Cardiac septum (tissue), 1 donor: ENCODE measurements around the gene NFIB. TPM values are rescaled to one million over a fixed set of nuclear protein-coding genes. Genes with fewer than 3 reads are reported as not detected.

ENCODE experiments used
- DNase-seq: peaks from one replicate; pipeline ENCODE4 v3.0.0-alpha.2; 2020; ENCODE audit warnings: low spot score
- intact Hi-C: fragments of 100-400 bp; cut with DNase I; formaldehyde crosslinking; loops from one replicate; pipeline ENCODE4 v1.14.0; 2022
- total RNA-seq: library from RNA; stranded (reverse); fragmentation: NEBNext Ultra II Directional; extraction: Animal tissue kit (Norgen Biotek cat#: 25700); gene quantifications from one replicate; pipeline ENCODE4 v1.2.1, GENCODE V29; 2021
- donor health status: DM: no; HTN: no; CAD: no.

The NFIB gene
- total RNA-seq, 1 donor from 2014 or later, result 129 TPM

GRCh38 chr9:14346811-14347405 is 33.0 kb upstream of the NFIB start:
- intact Hi-C loops, result no loop called here
- peak; percentile 77 for DNase-seq

GRCh38 chr9:14346231-14346791 is 32.4 kb upstream of the NFIB start:
- DNase-seq, result no peak
- intact Hi-C loops, result no loop called here

GRCh38 chr9:14345354-14346230 is 31.7 kb upstream of the NFIB start:
- DNase-seq, result no peak
- intact Hi-C loops, result no loop called here

DNA sequence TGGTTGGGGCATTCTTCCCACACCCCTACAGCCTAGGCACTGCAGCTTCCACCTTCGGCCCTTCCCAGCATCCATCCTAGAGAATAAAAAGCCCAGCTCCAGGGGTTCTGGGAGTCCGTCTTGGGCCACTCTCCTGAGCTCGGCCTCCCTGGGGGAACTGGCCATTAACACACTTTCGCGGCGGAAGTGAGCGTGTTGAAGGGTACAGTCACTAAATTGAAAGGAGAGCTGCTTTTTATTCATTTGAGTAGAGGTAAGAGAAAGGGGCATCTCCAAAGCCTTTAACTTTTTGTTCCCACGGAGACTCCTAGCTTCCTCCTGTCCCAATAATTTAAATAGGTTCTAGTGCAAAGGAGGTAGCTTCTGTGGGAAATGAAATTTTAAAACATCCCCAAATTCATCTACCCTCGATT is 31.0 kb upstream of the NFIB start:
- intact Hi-C loops, result no loop called here
- DNase-seq, result no peak

DNA sequence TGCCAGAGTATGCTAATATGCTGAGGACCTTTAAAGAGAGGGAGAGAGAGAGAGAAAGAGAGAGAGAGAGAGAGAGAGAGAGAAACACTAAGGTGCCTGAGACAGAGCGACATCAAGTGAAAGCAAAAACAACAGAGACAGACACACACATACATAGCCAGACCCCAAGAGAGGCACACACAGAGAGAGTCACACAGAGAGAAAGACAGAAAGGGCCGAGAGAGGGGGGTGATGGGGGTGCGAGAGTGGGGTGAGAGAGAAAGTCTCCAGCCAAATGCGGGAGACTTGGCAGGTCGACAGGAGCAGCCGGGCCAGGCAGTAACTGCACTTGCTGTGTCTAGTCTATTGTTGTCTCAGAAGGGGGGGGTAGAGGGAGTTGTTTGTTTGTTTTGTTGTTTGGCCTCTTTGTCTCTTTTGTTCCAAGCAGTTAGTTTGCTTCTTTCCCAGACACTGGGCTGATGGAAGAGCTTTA is 30.1 kb upstream of the NFIB start:
- intact Hi-C loops, result no loop called here

GRCh38 chr9:14343261-14344031 is 29.5 kb upstream of the NFIB start:
- no peak for DNase-seq
- intact Hi-C loops, result no loop called here

More for the DNA sequence above, 30.1 kb upstream of the NFIB start:
- DNase-seq, result peak; percentile 81

DNA sequence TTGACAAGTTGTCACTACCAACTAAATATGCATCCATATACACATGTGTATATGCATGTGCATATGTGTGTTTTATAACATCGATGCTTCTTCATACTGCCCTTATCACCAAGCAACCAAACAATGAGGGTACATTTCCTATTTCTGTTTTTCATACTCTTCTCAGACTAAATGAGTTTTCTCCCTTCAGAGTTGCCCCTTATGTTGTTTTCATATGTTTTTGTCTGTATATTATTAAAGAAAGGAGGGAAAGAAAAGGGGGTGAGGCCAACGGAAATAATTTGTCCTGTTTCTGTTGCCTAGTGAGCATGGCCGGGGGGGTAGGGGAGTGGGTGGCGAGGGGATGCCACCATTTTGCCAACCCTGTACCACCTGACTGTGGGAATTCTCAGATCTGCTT is 28.8 kb upstream of the NFIB start:
- intact Hi-C loops, result no loop called here
- no peak for DNase-seq

- intact Hi-C loops, result no loop called here
- DNase-seq, result no peak
These were observed 27.6 kb upstream of the NFIB start for GRCh38 chr9:14341437-14342122.

- DNase-seq, result no peak
- intact Hi-C loops, result no loop called here
These were observed 27.1 kb upstream of the NFIB start for GRCh38 chr9:14340994-14341393.

DNA sequence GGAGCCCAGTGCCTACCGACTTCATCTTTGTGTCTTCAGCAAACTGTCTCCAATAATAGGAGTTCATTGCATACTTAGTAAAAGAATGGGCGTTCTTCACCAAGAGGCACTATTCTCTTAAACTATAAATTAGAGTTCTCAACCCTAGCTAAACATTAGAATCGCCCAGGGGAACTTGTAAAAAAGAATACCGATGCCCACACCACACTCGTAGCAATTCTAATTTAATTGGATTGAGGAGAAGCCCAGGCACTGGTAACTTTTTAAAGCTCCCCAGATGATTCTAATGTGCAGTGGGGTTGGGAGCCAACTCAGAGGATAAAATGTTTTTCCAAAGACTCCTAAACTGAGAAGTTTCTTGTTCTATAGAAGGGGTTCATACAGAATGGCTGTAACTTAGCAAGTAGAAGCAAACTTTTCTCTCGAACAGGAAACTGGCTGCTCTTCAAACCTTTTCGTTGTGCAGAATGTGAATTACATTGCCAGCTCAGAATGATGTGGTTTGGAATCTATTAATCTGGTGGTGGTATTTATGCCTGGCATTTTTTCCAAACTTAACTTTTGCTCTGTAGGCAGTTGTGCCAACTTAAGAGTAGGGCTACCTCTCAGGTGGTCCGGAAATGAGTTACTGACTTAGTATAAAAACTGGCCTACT is 26.4 kb upstream of the NFIB start:
- DNase-seq, result no peak
- intact Hi-C loops, result no loop called here

DNA sequence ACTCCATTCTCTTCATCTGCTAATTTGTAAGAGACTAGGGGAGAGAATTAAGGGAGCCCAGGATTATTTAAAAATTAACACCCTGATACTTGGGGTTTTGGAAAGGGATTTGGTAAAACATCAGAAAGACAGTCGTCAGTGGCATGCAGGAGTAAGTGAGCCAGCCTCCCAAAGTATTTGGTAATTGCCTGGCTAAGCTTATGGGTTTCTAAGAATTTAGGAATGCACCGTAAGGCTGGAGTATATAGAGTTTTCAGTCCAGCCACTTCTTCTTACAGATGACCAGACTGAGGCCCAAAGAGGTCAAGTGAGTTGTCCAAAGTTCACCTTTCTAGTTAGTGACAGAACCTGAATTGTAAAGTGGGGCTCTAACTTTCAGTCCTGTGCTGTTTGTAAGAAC is 25.8 kb upstream of the NFIB start:
- DNase-seq, result no peak
- intact Hi-C loops, result no loop called here

GRCh38 chr9:14337615-14338014 is 23.7 kb upstream of the NFIB start:
- intact Hi-C loops, result no loop called here
- no peak for DNase-seq

DNA sequence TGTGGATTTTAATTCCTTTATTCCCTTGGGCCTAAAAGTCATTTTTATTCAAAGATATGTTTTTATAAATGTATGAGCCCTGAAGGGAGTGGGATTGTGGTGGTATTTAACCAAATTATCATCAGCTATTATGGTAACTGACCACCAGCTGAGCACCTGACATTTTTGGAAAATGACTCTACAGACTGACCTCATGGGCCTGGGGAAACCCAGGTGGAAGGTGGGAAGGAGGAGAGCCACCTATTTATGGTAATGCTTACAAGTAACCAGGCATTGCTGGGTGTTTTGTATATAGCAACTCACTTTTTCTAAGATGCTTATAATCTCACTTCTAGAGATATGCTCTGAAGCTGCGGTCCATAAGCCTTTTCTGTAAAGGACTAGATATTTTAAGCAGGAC is 22.3 kb upstream of the NFIB start:
- intact Hi-C loops, result no loop called here
- no peak for DNase-seq

GRCh38 chr9:14331120-14331519 is 17.2 kb upstream of the NFIB start:
- intact Hi-C loops, result no loop called here
- no peak for DNase-seq

DNA sequence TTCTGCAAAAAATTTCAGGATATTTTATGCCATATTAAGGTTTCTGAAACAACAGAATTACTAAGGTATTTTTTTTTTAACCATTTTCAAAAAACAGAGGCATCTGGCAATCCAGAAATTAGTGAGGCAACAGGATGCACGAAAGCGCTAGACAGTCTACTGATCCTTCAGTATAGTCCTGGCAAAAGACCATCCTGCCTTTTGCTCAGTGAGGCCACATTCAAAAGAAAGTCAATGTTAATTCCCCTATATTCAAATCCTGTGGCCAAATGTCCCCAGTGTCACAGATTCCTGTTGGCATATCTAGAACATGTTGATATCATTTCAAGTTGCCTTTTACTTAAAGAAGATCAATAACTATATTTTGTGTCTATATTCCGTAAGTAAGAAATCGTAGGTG is 13.1 kb upstream of the NFIB start:
- intact Hi-C loops, result no loop called here
- no peak for DNase-seq

DNA sequence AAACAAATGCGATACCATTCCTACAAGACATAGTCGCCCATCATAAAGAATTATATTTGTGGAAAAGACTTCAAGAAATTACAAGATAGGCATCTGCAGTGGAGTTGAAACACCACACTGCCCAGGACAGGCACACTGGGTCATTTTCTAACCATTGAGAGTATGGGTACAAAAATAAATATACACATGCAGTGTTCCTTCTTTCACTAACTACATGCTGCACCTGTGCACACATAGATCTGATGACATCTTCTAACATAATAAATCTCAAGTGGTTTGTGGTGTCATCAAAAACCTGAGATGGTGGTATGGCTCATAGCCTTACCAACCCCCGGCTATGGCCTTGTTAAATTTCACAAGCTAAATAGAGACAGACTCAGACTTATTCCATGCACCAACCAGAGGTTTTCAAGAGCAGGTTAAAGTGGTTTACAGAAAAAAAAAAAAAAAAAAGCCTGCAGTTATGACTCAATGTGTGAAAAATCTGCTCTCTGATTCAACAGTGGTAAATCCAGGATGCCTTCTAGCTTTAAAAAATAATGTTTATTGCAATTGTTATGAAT is 12.4 kb upstream of the NFIB start:
- DNase-seq, result no peak
- intact Hi-C loops, result no loop called here

DNA sequence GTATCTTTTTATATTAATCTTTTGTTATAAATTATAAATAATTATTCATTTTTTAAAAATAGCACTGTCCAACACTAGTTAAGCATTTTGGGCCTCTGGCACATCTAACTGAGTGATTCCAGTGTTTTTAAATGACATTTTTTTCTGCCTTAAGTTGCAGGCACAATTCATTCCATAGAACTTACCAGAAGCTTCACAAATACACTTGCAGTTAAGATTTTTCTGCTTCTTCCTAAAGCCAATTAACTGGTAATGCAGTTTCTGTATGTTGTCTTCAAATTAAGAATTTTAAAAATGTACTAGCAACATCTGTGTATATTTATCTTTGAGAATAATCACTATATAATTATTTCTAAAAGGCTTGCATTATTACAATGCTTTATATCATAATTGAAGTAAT is 11.2 kb upstream of the NFIB start:
- DNase-seq, result no peak
- intact Hi-C loops, result no loop called here

DNA sequence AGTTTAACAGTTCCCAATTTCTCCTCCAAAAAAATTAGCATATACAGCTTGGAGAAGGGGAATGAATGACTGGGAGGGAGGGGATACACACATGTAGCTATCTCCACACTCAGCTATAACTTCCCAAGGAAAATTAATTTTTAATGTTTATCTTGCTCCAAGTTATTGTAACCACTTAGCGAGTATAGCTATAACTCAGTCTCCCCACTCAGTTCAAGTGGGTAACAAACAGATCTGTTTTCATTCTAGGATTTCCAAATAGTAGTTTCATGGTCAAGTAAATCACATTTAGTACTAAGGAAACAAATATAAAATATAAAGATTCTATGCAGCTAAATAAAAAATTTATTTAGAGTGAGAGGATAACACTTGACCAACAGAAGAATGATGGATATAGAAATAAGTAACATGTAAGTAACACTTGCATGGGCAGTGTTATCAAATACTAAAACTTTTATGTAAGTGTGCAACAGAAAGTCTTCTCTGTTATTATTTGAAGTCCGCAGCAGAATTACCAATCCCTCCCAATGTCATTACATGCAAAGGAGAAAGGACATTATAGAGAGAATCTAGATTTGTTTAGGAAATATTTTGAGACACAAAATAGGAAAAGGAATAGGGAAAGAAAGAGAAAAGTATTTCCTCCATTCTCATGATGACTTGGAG is 10.2 kb upstream of the NFIB start:
- no peak for DNase-seq
- intact Hi-C loops, result loop anchor here (2.0 to 5.0 kb wide), 2 partner anchors 227 to 737 kb away; no protein-coding TSS in a partner anchor
